Measurements from ENCODE around the gene MYO10. TPM values are rescaled to one million over a fixed set of nuclear protein-coding genes. Genes with fewer than 3 reads are reported as not detected.

The MYO10 gene
- total and polyA plus RNA-seq, 2 of the 8 experiments (the other 6 are each of a cell fraction or from before 2014, with no cell fraction given): 21.5 to 107 TPM

DNA sequence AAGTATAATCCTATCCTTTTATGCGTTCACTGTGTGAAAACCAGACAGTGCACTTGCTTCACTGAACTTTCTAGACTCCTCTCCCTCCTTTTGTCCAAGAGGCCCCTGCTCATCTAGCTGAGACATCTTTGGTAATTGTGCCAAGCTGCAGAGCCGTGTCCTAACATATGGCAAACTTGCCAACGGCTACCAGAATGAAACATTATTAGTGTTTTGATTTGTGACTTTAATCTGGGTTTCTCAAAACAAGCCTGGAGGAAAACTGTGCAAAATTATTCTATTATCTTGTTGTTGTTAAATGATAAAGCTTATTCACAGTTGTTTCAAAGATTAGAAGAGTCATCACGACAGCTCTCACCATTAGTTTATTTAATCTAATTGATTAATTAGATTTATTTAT, 240.3 kb downstream of the MYO10 start (continued):
- TF ChIP-seq, protein P1, sequence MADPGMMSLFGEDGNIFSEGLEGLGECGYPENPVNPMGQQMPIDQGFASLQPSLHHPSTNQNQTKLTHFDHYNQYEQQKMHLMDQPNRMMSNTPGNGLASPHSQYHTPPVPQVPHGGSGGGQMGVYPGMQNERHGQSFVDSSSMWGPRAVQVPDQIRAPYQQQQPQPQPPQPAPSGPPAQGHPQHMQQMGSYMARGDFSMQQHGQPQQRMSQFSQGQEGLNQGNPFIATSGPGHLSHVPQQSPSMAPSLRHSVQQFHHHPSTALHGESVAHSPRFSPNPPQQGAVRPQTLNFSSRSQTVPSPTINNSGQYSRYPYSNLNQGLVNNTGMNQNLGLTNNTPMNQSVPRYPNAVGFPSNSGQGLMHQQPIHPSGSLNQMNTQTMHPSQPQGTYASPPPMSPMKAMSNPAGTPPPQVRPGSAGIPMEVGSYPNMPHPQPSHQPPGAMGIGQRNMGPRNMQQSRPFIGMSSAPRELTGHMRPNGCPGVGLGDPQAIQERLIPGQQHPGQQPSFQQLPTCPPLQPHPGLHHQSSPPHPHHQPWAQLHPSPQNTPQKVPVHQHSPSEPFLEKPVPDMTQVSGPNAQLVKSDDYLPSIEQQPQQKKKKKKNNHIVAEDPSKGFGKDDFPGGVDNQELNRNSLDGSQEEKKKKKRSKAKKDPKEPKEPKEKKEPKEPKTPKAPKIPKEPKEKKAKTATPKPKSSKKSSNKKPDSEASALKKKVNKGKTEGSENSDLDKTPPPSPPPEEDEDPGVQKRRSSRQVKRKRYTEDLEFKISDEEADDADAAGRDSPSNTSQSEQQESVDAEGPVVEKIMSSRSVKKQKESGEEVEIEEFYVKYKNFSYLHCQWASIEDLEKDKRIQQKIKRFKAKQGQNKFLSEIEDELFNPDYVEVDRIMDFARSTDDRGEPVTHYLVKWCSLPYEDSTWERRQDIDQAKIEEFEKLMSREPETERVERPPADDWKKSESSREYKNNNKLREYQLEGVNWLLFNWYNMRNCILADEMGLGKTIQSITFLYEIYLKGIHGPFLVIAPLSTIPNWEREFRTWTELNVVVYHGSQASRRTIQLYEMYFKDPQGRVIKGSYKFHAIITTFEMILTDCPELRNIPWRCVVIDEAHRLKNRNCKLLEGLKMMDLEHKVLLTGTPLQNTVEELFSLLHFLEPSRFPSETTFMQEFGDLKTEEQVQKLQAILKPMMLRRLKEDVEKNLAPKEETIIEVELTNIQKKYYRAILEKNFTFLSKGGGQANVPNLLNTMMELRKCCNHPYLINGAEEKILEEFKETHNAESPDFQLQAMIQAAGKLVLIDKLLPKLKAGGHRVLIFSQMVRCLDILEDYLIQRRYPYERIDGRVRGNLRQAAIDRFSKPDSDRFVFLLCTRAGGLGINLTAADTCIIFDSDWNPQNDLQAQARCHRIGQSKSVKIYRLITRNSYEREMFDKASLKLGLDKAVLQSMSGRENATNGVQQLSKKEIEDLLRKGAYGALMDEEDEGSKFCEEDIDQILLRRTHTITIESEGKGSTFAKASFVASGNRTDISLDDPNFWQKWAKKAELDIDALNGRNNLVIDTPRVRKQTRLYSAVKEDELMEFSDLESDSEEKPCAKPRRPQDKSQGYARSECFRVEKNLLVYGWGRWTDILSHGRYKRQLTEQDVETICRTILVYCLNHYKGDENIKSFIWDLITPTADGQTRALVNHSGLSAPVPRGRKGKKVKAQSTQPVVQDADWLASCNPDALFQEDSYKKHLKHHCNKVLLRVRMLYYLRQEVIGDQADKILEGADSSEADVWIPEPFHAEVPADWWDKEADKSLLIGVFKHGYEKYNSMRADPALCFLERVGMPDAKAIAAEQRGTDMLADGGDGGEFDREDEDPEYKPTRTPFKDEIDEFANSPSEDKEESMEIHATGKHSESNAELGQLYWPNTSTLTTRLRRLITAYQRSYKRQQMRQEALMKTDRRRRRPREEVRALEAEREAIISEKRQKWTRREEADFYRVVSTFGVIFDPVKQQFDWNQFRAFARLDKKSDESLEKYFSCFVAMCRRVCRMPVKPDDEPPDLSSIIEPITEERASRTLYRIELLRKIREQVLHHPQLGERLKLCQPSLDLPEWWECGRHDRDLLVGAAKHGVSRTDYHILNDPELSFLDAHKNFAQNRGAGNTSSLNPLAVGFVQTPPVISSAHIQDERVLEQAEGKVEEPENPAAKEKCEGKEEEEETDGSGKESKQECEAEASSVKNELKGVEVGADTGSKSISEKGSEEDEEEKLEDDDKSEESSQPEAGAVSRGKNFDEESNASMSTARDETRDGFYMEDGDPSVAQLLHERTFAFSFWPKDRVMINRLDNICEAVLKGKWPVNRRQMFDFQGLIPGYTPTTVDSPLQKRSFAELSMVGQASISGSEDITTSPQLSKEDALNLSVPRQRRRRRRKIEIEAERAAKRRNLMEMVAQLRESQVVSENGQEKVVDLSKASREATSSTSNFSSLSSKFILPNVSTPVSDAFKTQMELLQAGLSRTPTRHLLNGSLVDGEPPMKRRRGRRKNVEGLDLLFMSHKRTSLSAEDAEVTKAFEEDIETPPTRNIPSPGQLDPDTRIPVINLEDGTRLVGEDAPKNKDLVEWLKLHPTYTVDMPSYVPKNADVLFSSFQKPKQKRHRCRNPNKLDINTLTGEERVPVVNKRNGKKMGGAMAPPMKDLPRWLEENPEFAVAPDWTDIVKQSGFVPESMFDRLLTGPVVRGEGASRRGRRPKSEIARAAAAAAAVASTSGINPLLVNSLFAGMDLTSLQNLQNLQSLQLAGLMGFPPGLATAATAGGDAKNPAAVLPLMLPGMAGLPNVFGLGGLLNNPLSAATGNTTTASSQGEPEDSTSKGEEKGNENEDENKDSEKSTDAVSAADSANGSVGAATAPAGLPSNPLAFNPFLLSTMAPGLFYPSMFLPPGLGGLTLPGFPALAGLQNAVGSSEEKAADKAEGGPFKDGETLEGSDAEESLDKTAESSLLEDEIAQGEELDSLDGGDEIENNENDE (IDR thresholded peaks at IDR 0.05; ENCODE audit: insufficient replicate concordance, low read length): no peak
- TF ChIP-seq GTF2F1 (IDR thresholded peaks at IDR 0.05; ENCODE audit: borderline replicate concordance, low read depth, low read length) (no peak), SUZ12 (IDR thresholded peaks at IDR 0.05; ENCODE audit: low read length) (no peak), TCF12 (IDR thresholded peaks at IDR 0.05; ENCODE audit: low read depth, low read length) (no peak), RFX5 (IDR thresholded peaks at IDR 0.05; ENCODE audit: borderline replicate concordance, low read depth, low read length) (no peak), ZNF274 (IDR thresholded peaks at IDR 0.05; ENCODE audit: borderline replicate concordance, extremely low read depth, low read length) (no peak), CTCF (IDR thresholded peaks at IDR 0.05; ENCODE audit: control extremely low read depth in 1 of 3, insufficient read depth in 1 of 3, low read depth in 1 of 3, low read length in 3 of 3) (no peak), CEBPB (IDR thresholded peaks at IDR 0.05; ENCODE audit: low read depth, low read length) (no peak), EP300 (IDR thresholded peaks at IDR 0.05; ENCODE audit: borderline replicate concordance in 1 of 2, low read depth in 2 of 2, low read length in 2 of 2) (no peak)
